Measurements from ENCODE around the gene MYADML2. TPM values are rescaled to one million over a fixed set of nuclear protein-coding genes. Genes with fewer than 3 reads are reported as not detected.

Gene MYADML2
- total and polyA plus RNA-seq, 12 donors, result 0.26 to 8.6 (median 4.9) TPM

- no peak overlapping the region for H3K27ac ChIP-seq
- H3K4me3 ChIP-seq, result no peak overlapping the region
- ATAC-seq, result no peak
- DNase-seq, result no peak
- no peak for TF ChIP-seq CTCF (IDR thresholded peaks at IDR 0.05)
- peaks cover 0 to 37% (median 4%) of the 10 kb centered on the region in 7 donors for H3K27me3 ChIP-seq
- intact Hi-C loops (cut with DNase I), result no loop called here
- 91 to 93% methylated on average over 31 of the region's 31 CpGs for WGBS, 2 donors
- H3K4me1 ChIP-seq, result peaks cover 16 to 33% (median 31%) of the 10 kb centered on the region in 9 donors
- H3K9me3 ChIP-seq, result no peaks in the 10 kb centered on the region
- H3K36me3 ChIP-seq, result no peaks in the 10 kb centered on the region
Measured at GRCh38 chr17:81929253-81930141, 17.5 kb downstream of the MYADML2 start.

- Histone ChIP-seq H3K36me3 (no peaks in the 10 kb centered on the region), H3K4me1 (peaks cover 24 to 41% (median 39%) of the 10 kb centered on the region in 9 donors), H3K4me3 (peak overlapping the region in 9 of 10 donors; percentile 46 to 97 (median 92)), H3K27ac (no peak overlapping the region), H3K27me3 (peaks cover 0 to 37% (median 4%) of the 10 kb centered on the region in 7 donors), H3K9me3 (no peaks in the 10 kb centered on the region)
- DNase-seq (no peak), ATAC-seq (peak in 1 of 8 donors; percentile 4)
- intact Hi-C loops (cut with DNase I), result no loop called here
- no peak for TF ChIP-seq CTCF (IDR thresholded peaks at IDR 0.05)
- 39 to 40% methylated on average over 44 of the region's 44 CpGs for WGBS, 2 donors
Measured at GRCh38 chr17:81928544-81929252, 18.3 kb downstream of the MYADML2 start.

- peaks cover 0 to under 1% (median 0%) of the 10 kb centered on the region in 9 donors for H3K36me3 ChIP-seq
- peak within 1 kb of the TSS; percentile 82 to 97 (median 94) for H3K4me3 ChIP-seq
- H3K27ac ChIP-seq, result peak within 1 kb of the TSS; percentile 78 to 98 (median 96)
- ATAC-seq (peak; percentile 55 to 79 (median 70)), DNase-seq (peak; percentile 91 to 93)
- no peaks in the 10 kb centered on the region for H3K9me3 ChIP-seq
- peaks cover 0 to 37% (median 4%) of the 10 kb centered on the region in 7 donors for H3K27me3 ChIP-seq
- intact Hi-C loops (cut with DNase I), result no loop called here
- WGBS, 2 donors, result 1% methylated on average over 92 to 98 of the region's 98 CpGs
- TF ChIP-seq CTCF (IDR thresholded peaks at IDR 0.05), result peak in 7 of 9 donors; percentile 9 to 54 (median 29)
- peaks cover 29 to 49% (median 47%) of the 10 kb centered on the region in 9 donors for H3K4me1 ChIP-seq
Measured at GRCh38 chr17:81927653-81928543, 19.1 kb downstream of the MYADML2 start, which contains the start of gene MAFG. MAFG (minus strand) TSS chr17:81927735; CDS start chr17:81923185, 4,550 bp downstream.

Measured in heart right ventricle (tissue), 16 donors.